Measurements from ENCODE around the gene AP3B2. TPM values are rescaled to one million over a fixed set of nuclear protein-coding genes. Genes with fewer than 3 reads are reported as not detected.

The AP3B2 gene
- total RNA-seq, 4 donors from 2014 or later, result 1.7 to 36.8 (median 2.2) TPM; not detected in 1

- no peak for DNase-seq
- 82 to 94% methylated on average over 2 of the region's 2 CpGs for WGBS, 2 donors (ENCODE audit: low coverage in 1 of 2)
- no peak overlapping the region for H3K4me3 ChIP-seq
- H3K36me3 ChIP-seq, result no peaks in the 10 kb centered on the region
- peaks cover 0 to 19% (median 12%) of the 10 kb centered on the region in 4 donors for H3K4me1 ChIP-seq
- intact Hi-C loops (cut with DNase I; ENCODE audit: low total_unique reads) (no loop called here), in situ Hi-C loops (cut with MboI; ENCODE audit: low pct_ligation_motif_present in 1 of 4, low pct_unique_long_range_greater_than_20kb in 1 of 4, low sequenced_read_pairs in 3 of 4) (no loop called here)
- no peak overlapping the region for H3K27ac ChIP-seq
- H3K9me3 ChIP-seq, result no peaks in the 10 kb centered on the region
- no peak for TF ChIP-seq EP300 (IDR thresholded peaks at IDR 0.05; ENCODE audit: low read depth)
- TF ChIP-seq POLR2AphosphoS5 (IDR thresholded peaks at IDR 0.05), result no peak
- no peak for TF ChIP-seq POLR2A (IDR thresholded peaks at IDR 0.05)
- no peak for TF ChIP-seq CTCF (IDR thresholded peaks at IDR 0.05)
- peaks cover 28% of the 10 kb centered on the region for H3K27me3 ChIP-seq
Observed at GRCh38 chr15:82651708-82652107, 58.0 kb downstream of the AP3B2 start.

- Histone ChIP-seq H3K36me3 (no peaks in the 10 kb centered on the region), H3K27me3 (peaks cover 43% of the 10 kb centered on the region), H3K9me3 (no peaks in the 10 kb centered on the region), H3K4me1 (peaks cover 0 to 27% (median 12%) of the 10 kb centered on the region in 4 donors), H3K4me3 (no peak overlapping the region), H3K27ac (no peak overlapping the region)
- in situ Hi-C loops (cut with MboI; ENCODE audit: low pct_ligation_motif_present in 1 of 4, low pct_unique_long_range_greater_than_20kb in 1 of 4, low sequenced_read_pairs in 3 of 4) (no loop called here), intact Hi-C loops (cut with DNase I; ENCODE audit: low total_unique reads) (no loop called here)
- DNase-seq, result no peak
- TF ChIP-seq CTCF (IDR thresholded peaks at IDR 0.05), result no peak
- no peak for TF ChIP-seq POLR2A (IDR thresholded peaks at IDR 0.05)
- TF ChIP-seq POLR2AphosphoS5 (IDR thresholded peaks at IDR 0.05), result no peak
- TF ChIP-seq EP300 (IDR thresholded peaks at IDR 0.05; ENCODE audit: low read depth), result no peak
Observed at GRCh38 chr15:82650046-82650670, 59.5 kb downstream of the AP3B2 start.

GRCh38 chr15:82649226-82649999 lies 60.3 kb downstream of the AP3B2 start:
- 69 to 74% methylated on average over 7 to 11 of the region's 11 CpGs for WGBS, 2 donors (ENCODE audit: low coverage in 1 of 2)
- Histone ChIP-seq H3K9me3 (no peaks in the 10 kb centered on the region), H3K4me3 (no peak overlapping the region), H3K27ac (no peak overlapping the region), H3K36me3 (no peaks in the 10 kb centered on the region), H3K4me1 (peaks cover 0 to 27% (median 12%) of the 10 kb centered on the region in 4 donors), H3K27me3 (peaks cover 50% of the 10 kb centered on the region)
- in situ Hi-C loops (cut with MboI; ENCODE audit: low pct_ligation_motif_present in 1 of 4, low pct_unique_long_range_greater_than_20kb in 1 of 4, low sequenced_read_pairs in 3 of 4) (no loop called here), intact Hi-C loops (cut with DNase I; ENCODE audit: low total_unique reads) (no loop called here)
- TF ChIP-seq POLR2AphosphoS5 (IDR thresholded peaks at IDR 0.05) (no peak), POLR2A (IDR thresholded peaks at IDR 0.05) (no peak), EP300 (IDR thresholded peaks at IDR 0.05; ENCODE audit: low read depth) (no peak), CTCF (IDR thresholded peaks at IDR 0.05) (no peak)
- DNase-seq, result no peak

- no peak for DNase-seq
- peak overlapping the region; percentile 4 to 60 (median 29) for H3K27ac ChIP-seq
- H3K27me3 ChIP-seq, result peaks cover 59% of the 10 kb centered on the region
- TF ChIP-seq CTCF (IDR thresholded peaks at IDR 0.05), result no peak
- no peaks in the 10 kb centered on the region for H3K36me3 ChIP-seq
- 27 to 63% methylated on average over 7 to 41 of the region's 41 CpGs for WGBS, 2 donors (ENCODE audit: low coverage in 1 of 2)
- peak overlapping the region; percentile 16 to 69 (median 42) for H3K4me3 ChIP-seq
- peaks cover 0 to 27% (median 12%) of the 10 kb centered on the region in 4 donors for H3K4me1 ChIP-seq
- intact Hi-C loops (cut with DNase I; ENCODE audit: low total_unique reads) (no loop called here), in situ Hi-C loops (cut with MboI; ENCODE audit: low pct_ligation_motif_present in 1 of 4, low pct_unique_long_range_greater_than_20kb in 1 of 4, low sequenced_read_pairs in 3 of 4) (no loop called here)
- H3K9me3 ChIP-seq, result no peaks in the 10 kb centered on the region
Observed at GRCh38 chr15:82648257-82649103, 61.2 kb downstream of the AP3B2 start.

All from transverse colon (tissue), 4 donors.